Tibial nerve (tissue), 4 donors: Measurements from ENCODE around the gene NUBP2.

Source experiments
- EP300 ChIP-seq, 2 donors: sonication (generic); formaldehyde crosslinking; IDR thresholded peaks; one replicate each; pipeline ENCODE4 v1.6.1; 2017; ENCODE audit warnings: antibody characterized with exemption in 2 of 2, mild to moderate bottlenecking in 1 of 2
- TF ChIP-seq, protein P1 (sequence below), 5 experiments: fragments of 200-600 bp in 3 of 5; fragments of 450-650 bp in 2 of 5; sonication (generic) in 3 of 5; IDR thresholded peaks; one replicate each; pipeline ENCODE4 v1.5.1; 2016 to 2019; ENCODE audit warnings: antibody characterized with exemption in 5 of 5, mild to moderate bottlenecking in 3 of 5, moderate library complexity in 2 of 5

DNA sequence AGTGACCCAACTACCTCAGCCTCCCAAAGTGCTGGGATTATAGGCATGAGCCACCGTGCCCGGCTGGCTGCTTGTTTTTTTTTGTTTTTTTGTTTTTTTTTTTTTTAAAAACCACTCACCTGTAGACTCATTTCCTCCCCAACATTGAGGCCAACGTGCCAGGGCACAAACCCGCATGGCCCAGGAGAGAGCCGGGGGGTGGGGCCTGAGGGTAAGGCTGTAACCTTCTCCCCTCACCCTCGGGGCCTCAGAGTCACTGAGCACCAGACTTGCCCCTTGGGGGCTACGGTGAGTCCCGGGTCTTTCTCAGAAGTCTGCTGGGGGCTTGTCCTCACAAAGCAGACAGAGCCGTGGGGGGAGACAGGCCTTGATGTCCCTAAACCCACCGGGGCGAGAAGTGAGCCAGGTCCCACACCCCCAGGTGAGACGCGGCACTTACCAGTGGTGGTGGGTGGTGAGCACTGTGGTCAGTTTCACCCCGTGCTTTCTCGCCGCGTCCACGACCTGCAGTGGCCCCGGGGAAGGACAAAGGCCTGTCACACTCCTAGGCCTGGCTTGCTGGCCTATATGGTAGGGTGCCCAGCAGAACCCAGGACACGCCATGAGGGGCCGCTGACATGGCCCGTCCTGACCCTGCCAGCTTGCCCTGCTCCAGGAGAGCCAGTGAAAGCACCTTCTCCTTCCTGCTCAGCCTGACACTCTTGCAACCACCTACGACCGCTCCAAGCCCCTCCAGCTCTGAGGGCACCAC lies 39.3 kb downstream of the NUBP2 start:
- TF ChIP-seq EP300 (IDR thresholded peaks at IDR 0.05) = no peak
- TF ChIP-seq, protein P1, sequence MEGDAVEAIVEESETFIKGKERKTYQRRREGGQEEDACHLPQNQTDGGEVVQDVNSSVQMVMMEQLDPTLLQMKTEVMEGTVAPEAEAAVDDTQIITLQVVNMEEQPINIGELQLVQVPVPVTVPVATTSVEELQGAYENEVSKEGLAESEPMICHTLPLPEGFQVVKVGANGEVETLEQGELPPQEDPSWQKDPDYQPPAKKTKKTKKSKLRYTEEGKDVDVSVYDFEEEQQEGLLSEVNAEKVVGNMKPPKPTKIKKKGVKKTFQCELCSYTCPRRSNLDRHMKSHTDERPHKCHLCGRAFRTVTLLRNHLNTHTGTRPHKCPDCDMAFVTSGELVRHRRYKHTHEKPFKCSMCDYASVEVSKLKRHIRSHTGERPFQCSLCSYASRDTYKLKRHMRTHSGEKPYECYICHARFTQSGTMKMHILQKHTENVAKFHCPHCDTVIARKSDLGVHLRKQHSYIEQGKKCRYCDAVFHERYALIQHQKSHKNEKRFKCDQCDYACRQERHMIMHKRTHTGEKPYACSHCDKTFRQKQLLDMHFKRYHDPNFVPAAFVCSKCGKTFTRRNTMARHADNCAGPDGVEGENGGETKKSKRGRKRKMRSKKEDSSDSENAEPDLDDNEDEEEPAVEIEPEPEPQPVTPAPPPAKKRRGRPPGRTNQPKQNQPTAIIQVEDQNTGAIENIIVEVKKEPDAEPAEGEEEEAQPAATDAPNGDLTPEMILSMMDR (IDR thresholded peaks at IDR 0.05) = no peak
